KMS-11 (cell line): ENCODE measurements around the gene CLEC14A.

Experiments used
- H2AFZ ChIP-seq: fragments of 200-600 bp; sonication (generic); 2 replicates; pipeline ENCODE4 v1.6.1; 2016; ENCODE audit warnings: antibody characterized with exemption, mixed run types, low read depth
- H3K27ac ChIP-seq: fragments of 200-600 bp; sonication (generic); 2 replicates; pipeline ENCODE4 v1.6.1; 2016; ENCODE audit warnings: mild to moderate bottlenecking, mixed run types
- H3K27me3 ChIP-seq: fragments of 200-600 bp; sonication (generic); 2 replicates; pipeline ENCODE4 v1.6.1; 2017; ENCODE audit warnings: mild to moderate bottlenecking, low read depth, mixed run types, moderate library complexity; ENCODE audit not compliant: insufficient read depth
- H3K36me3 ChIP-seq: fragments of 200-600 bp; sonication (generic); 2 replicates; pipeline ENCODE4 v1.6.1; 2017; ENCODE audit warnings: mild to moderate bottlenecking, mixed run types; ENCODE audit not compliant: insufficient read depth
- H3K4me1 ChIP-seq: fragments of 200-600 bp; sonication (generic); 2 replicates; pipeline ENCODE4 v1.6.1; 2016; ENCODE audit warnings: mild to moderate bottlenecking, low read depth, mixed run types; ENCODE audit not compliant: poor library complexity, severe bottlenecking
- H3K4me2 ChIP-seq: fragments of 200-600 bp; sonication (generic); 2 replicates; pipeline ENCODE4 v1.7.0; 2016; ENCODE audit warnings: mild to moderate bottlenecking, mixed run types
- H3K4me3 ChIP-seq: fragments of 200-600 bp; sonication (generic); IDR thresholded peaks from 2 replicates; pipeline ENCODE4 v1.6.1; 2017; ENCODE audit warnings: low read depth, low read length, mixed read lengths; ENCODE audit not compliant: insufficient read depth
- H3K79me2 ChIP-seq: fragments of 200-600 bp; sonication (generic); 2 replicates; pipeline ENCODE4 v1.6.1; 2016; ENCODE audit warnings: low read depth, mixed run types; ENCODE audit not compliant: insufficient read depth
- H3K9ac ChIP-seq: fragments of 200-600 bp; sonication (generic); 2 replicates; pipeline ENCODE4 v1.6.1; 2016; ENCODE audit warnings: mild to moderate bottlenecking, mixed run types
- H4K20me1 ChIP-seq: fragments of 200-600 bp; sonication (generic); 2 replicates; pipeline ENCODE4 v1.6.1; 2016; ENCODE audit warnings: mild to moderate bottlenecking, mixed run types; ENCODE audit not compliant: insufficient read depth
- TF ChIP-seq, protein P1 (sequence below): fragments of 200-600 bp; sonication (generic); conservative IDR thresholded peaks from 2 replicates; pipeline ENCODE4 v1.6.1; 2017; ENCODE audit warnings: low read depth, mild to moderate bottlenecking, antibody characterized with exemption, low read length, moderate library complexity, mixed read lengths

CLEC14A gene

DNA sequence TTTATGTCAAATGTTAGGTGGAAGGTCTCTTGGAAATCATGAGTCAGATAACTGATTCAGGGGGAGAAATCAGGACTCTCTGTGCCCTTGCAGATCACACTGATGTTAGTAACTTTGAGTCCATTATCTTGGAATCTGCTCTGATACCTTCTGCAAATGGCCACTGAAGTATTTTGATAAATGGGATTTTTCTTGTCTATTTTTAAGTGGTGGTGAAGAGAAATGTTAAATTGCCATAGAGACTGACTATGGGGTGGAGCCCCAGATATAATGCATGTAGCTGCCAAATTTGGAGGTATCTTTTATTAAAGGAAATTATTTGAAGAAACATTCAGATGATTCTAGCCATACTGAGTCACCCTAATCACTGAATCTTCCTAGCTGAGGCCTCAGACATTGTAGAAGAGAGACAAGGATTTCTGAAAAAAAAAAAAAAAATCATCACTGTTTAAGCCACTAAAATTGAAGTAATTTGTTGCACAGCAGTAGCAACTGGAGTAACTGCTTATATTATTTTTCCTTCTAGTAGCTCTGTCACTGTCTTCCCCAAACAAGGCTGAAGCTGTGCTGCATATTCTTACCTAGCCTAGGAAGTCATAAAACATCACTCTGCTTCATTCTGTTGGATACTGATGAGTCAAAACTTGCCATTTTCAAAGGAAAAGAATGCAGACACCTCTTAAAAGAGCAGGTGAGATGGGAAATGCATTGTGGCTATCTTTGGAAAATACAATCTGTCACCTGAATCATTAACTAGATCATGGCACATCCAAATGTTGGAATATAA lies 36.0 kb upstream of the CLEC14A start:
- Histone ChIP-seq H3K27me3 (no peaks in the 10 kb centered on the region), H3K4me3 (no peak overlapping the region), H2AFZ (no peak overlapping the region), H3K27ac (no peak overlapping the region), H3K9ac (no peak overlapping the region), H4K20me1 (no peaks in the 10 kb centered on the region), H3K36me3 (no peaks in the 10 kb centered on the region), H3K79me2 (no peaks in the 10 kb centered on the region), H3K4me1 (no peaks in the 10 kb centered on the region), H3K4me2 (no peak overlapping the region)
- TF ChIP-seq, protein P1, sequence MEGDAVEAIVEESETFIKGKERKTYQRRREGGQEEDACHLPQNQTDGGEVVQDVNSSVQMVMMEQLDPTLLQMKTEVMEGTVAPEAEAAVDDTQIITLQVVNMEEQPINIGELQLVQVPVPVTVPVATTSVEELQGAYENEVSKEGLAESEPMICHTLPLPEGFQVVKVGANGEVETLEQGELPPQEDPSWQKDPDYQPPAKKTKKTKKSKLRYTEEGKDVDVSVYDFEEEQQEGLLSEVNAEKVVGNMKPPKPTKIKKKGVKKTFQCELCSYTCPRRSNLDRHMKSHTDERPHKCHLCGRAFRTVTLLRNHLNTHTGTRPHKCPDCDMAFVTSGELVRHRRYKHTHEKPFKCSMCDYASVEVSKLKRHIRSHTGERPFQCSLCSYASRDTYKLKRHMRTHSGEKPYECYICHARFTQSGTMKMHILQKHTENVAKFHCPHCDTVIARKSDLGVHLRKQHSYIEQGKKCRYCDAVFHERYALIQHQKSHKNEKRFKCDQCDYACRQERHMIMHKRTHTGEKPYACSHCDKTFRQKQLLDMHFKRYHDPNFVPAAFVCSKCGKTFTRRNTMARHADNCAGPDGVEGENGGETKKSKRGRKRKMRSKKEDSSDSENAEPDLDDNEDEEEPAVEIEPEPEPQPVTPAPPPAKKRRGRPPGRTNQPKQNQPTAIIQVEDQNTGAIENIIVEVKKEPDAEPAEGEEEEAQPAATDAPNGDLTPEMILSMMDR: no peak

DNA sequence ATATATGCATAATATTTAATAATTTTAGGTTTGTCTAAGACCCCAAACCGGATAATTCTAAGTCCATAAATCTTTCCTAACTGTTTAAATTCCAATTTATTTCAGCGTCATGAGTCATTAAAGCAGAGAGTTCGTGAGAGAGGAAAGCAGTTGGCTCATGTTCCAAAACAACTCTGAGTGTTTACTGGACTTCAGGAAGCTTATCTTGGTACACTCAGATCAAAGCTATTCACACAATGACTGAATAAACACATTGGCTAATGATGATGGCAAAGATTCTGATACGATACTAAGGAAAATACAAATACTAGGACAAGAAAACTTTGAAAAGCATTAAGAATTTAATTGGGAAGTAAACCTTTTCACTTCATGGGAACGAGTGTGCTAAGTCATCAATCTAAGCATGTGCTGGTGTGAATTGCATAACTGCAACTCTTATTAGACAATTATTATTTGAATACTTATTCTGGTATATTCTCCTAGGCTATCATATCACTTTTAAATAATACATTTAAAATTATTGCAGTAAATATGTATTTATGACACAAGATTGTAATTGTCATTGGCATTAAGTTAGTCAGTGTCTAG lies 34.8 kb upstream of the CLEC14A start:
- H3K9ac ChIP-seq: no peak overlapping the region
- H3K4me1 ChIP-seq: no peaks in the 10 kb centered on the region
- H3K27ac ChIP-seq: no peak overlapping the region
- H3K4me3 ChIP-seq: no peak overlapping the region
- H2AFZ ChIP-seq: no peak overlapping the region
- TF ChIP-seq, protein P1: no peak
- H3K79me2 ChIP-seq: no peaks in the 10 kb centered on the region
- no peaks in the 10 kb centered on the region for H4K20me1 ChIP-seq
- H3K4me2 ChIP-seq: no peak overlapping the region
- H3K27me3 ChIP-seq: no peaks in the 10 kb centered on the region
- H3K36me3 ChIP-seq: no peaks in the 10 kb centered on the region

DNA sequence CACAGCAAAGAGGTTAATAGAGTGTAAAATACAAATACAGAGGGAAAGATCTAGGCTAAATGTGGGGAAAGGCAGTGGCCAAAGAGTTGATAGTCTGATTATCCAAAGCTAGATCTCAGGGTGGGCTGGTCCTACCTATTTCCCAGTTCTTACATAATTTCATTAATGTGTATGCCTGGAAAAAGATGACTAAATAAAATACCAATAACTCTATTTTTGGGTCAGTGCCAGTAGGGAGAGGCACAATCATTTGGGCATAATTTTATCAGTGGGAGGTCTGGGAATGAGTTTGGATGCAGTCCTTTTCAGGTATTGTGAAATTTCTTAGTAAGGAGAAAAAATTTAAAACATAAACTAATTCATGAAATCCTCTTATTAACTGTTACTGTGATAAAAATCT lies 30.6 kb upstream of the CLEC14A start:
- no peaks in the 10 kb centered on the region for H3K4me1 ChIP-seq
- no peaks in the 10 kb centered on the region for H3K27me3 ChIP-seq
- H2AFZ ChIP-seq: no peak overlapping the region
- TF ChIP-seq, protein P1: no peak
- no peaks in the 10 kb centered on the region for H3K36me3 ChIP-seq
- no peak overlapping the region for H3K27ac ChIP-seq
- no peak overlapping the region for H3K4me3 ChIP-seq
- no peak overlapping the region for H3K9ac ChIP-seq
- H3K79me2 ChIP-seq: no peaks in the 10 kb centered on the region
- no peaks in the 10 kb centered on the region for H4K20me1 ChIP-seq
- H3K4me2 ChIP-seq: no peak overlapping the region

DNA sequence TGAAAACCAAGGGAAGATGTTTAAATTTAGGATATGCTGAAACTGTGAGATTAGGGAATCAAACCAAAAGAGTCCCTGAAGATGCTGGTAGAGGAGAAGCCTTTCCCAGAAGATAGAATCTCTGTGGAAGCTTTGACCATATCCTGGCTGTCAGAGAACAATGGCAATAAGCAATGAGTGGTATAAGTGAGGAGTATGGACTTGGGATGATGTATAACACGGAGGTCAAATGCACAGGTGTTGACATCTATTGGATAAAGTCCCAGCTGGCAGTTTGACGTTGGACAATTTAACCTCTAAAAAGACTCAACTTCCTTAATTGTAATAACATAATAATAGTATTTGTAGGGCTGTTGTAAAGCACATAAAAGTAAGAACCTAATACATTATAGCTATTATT lies 30.1 kb upstream of the CLEC14A start:
- TF ChIP-seq, protein P1: no peak
- H3K27ac ChIP-seq: no peak overlapping the region
- no peaks in the 10 kb centered on the region for H4K20me1 ChIP-seq
- no peak overlapping the region for H3K9ac ChIP-seq
- H3K4me2 ChIP-seq: no peak overlapping the region
- no peak overlapping the region for H2AFZ ChIP-seq
- no peaks in the 10 kb centered on the region for H3K79me2 ChIP-seq
- H3K27me3 ChIP-seq: no peaks in the 10 kb centered on the region
- no peaks in the 10 kb centered on the region for H3K4me1 ChIP-seq
- H3K36me3 ChIP-seq: no peaks in the 10 kb centered on the region
- H3K4me3 ChIP-seq: no peak overlapping the region
